Glutamatergic neuron (in vitro differentiated cells): Measurements from ENCODE around the gene CATSPERB. TPM values are rescaled to one million over a fixed set of nuclear protein-coding genes. Genes with fewer than 3 reads are reported as not detected.
"Not testable (repeated sequence)": the region's sequence is repeated elsewhere in the genome, so short reads cannot be mapped to it uniquely, and the experiment has no call there.

ENCODE experiments used
- DNase-seq: peaks from one replicate; pipeline ENCODE4 v3.0.0; 2022
- H3K27ac Mint-ChIP-seq: one replicate; pipeline ENCODE4 v1.8.0; 2020; ENCODE audit warnings: mild to moderate bottlenecking, mixed read lengths, inconsistent platforms; ENCODE audit not compliant: unreplicated experiment
- H3K27me3 Mint-ChIP-seq: one replicate; pipeline ENCODE4 v1.8.0; 2020; ENCODE audit warnings: mild to moderate bottlenecking, moderate library complexity, mixed read lengths, inconsistent platforms; ENCODE audit not compliant: unreplicated experiment
- H3K36me3 Mint-ChIP-seq: one replicate; pipeline ENCODE4 v1.8.0; 2020; ENCODE audit warnings: mild to moderate bottlenecking, mixed read lengths, inconsistent platforms; ENCODE audit not compliant: unreplicated experiment
- H3K4me1 Mint-ChIP-seq: one replicate; pipeline ENCODE4 v1.8.0; 2020; ENCODE audit warnings: mild to moderate bottlenecking, low read depth, mixed read lengths, inconsistent platforms; ENCODE audit not compliant: unreplicated experiment
- H3K4me3 Mint-ChIP-seq: one replicate; pipeline ENCODE4 v1.8.0; 2020; ENCODE audit warnings: mild to moderate bottlenecking, mixed read lengths, inconsistent platforms; ENCODE audit not compliant: unreplicated experiment
- H3K9me3 Mint-ChIP-seq: one replicate; pipeline ENCODE4 v1.8.0; 2020; ENCODE audit warnings: mild to moderate bottlenecking, moderate library complexity, mixed read lengths, inconsistent platforms; ENCODE audit not compliant: unreplicated experiment
- total RNA-seq: library from RNA; stranded (reverse); fragmentation: NEBNext Ultra II Directional; extraction: Animal tissue kit (Norgen Biotek cat#: 25700); gene quantifications from one replicate; pipeline ENCODE4 v1.2.1, GENCODE V29; 2021; ENCODE audit not compliant: unreplicated experiment
- TF ChIP-seq, protein P1 (sequence below): fragments of 200-600 bp; sonication (generic); IDR thresholded peaks from one replicate; pipeline ENCODE4 v1.5.0; 2021; ENCODE audit not compliant: partially characterized antibody, unreplicated experiment

CATSPERB gene
- total RNA-seq, 1 donor from 2014 or later: not detected

DNA sequence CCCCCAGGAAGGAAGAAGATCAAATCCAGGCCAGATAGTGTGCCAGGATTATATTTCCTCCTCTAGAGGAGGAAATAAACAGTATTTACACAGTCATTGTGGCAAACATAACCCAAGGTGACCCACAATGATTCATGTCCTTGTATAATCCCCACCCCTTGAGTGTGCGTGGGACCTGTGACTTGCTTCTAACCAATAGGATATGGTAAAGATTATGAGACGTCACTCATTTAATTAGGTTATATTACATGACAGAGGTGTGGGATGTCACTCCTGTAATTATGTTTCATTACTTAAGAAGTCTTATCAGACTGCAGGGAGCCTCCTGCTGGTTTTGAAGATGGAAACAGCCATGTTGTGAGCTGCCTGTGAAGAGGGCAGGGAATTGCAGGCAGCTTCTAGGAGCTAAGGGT is 12.2 kb upstream of the CATSPERB start:
- Mint-ChIP-seq H3K27me3 (no peaks in the 10 kb centered on the region), H3K9me3 (no peaks in the 10 kb centered on the region), H3K27ac (no peak overlapping the region), H3K4me3 (no peak overlapping the region), H3K36me3 (no peaks in the 10 kb centered on the region), H3K4me1 (no peaks in the 10 kb centered on the region)
- TF ChIP-seq, protein P1, sequence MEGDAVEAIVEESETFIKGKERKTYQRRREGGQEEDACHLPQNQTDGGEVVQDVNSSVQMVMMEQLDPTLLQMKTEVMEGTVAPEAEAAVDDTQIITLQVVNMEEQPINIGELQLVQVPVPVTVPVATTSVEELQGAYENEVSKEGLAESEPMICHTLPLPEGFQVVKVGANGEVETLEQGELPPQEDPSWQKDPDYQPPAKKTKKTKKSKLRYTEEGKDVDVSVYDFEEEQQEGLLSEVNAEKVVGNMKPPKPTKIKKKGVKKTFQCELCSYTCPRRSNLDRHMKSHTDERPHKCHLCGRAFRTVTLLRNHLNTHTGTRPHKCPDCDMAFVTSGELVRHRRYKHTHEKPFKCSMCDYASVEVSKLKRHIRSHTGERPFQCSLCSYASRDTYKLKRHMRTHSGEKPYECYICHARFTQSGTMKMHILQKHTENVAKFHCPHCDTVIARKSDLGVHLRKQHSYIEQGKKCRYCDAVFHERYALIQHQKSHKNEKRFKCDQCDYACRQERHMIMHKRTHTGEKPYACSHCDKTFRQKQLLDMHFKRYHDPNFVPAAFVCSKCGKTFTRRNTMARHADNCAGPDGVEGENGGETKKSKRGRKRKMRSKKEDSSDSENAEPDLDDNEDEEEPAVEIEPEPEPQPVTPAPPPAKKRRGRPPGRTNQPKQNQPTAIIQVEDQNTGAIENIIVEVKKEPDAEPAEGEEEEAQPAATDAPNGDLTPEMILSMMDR: no peak
- DNase-seq: no peak

GRCh38 chr14:91743305-91743653 is 11.4 kb upstream of the CATSPERB start:
- no peak for DNase-seq
- Mint-ChIP-seq H3K27ac (no peak overlapping the region), H3K9me3 (no peaks in the 10 kb centered on the region), H3K36me3 (no peaks in the 10 kb centered on the region), H3K4me1 (no peaks in the 10 kb centered on the region), H3K4me3 (no peak overlapping the region), H3K27me3 (no peaks in the 10 kb centered on the region)
- TF ChIP-seq, protein P1: no peak

DNA sequence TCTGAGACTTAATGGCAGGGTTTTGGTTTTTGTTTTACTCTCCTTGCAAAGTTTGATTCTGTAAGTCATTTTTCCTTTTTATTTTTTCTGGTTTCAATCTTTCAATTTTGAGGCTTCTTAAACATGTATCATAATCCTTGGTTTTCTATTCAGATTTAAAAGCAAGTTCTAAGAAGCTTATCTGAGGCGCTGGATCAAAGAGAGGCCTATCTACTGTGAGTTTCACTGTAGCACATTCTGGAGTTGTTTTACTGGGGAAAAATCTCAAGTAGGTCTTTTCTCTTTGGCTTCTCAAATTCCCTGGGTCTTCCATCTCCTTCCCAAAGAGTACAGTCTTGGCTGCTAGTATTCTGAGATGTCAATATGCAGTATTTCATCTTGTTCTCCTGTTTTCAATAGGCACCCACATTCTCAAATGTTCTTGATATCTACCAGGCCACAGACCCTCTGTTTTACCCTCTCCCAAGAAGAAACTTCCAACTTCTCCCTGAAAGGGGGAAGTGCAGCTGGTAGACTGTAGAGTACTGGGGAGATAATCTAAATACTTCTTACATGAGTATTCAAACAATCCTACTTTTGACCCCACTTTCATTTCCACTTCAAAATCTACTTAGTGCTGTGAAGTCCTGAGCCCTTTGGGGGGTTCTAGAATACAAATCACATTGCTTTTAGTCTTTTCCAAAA is 10.9 kb upstream of the CATSPERB start:
- TF ChIP-seq, protein P1: no peak
- Mint-ChIP-seq H3K4me3 (no peak overlapping the region), H3K36me3 (no peaks in the 10 kb centered on the region), H3K27me3 (no peaks in the 10 kb centered on the region), H3K9me3 (no peaks in the 10 kb centered on the region), H3K4me1 (no peaks in the 10 kb centered on the region), H3K27ac (no peak overlapping the region)
- DNase-seq: no peak

DNA sequence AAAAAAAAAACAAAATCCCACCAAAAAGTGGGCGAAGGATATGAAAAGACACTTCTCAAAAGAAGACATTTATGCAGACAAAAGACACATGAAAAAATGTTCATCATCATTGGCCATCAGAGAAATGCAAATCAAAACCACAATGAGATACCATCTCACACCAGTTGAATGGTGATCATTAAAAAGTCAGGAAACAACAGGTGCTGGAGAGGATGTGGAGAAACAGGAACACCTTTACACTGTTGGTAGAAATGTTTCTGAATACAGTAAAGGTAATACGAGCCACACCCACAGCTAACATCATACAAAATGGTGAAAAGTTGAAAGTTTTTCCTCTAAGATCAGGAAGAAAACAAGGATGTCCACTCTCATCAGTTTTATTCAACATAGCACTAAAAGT is 8.0 kb upstream of the CATSPERB start:
- H3K4me1 Mint-ChIP-seq, H3K4me3 Mint-ChIP-seq, H3K36me3 Mint-ChIP-seq, H3K27ac Mint-ChIP-seq, H3K27me3 Mint-ChIP-seq, H3K9me3 Mint-ChIP-seq, DNase-seq: not testable (repeated sequence)

- no peaks in the 10 kb centered on the region for H3K36me3 Mint-ChIP-seq
- H3K4me1 Mint-ChIP-seq: no peaks in the 10 kb centered on the region
- H3K4me3 Mint-ChIP-seq: no peak overlapping the region
- H3K27ac Mint-ChIP-seq: no peak overlapping the region
- no peaks in the 10 kb centered on the region for H3K9me3 Mint-ChIP-seq
- DNase-seq: no peak
- no peaks in the 10 kb centered on the region for H3K27me3 Mint-ChIP-seq
- TF ChIP-seq, protein P1: no peak
These were observed 5.7 kb upstream of the CATSPERB start for GRCh38 chr14:91737619-91738018.
